Epithelial cell of proximal tubule (primary cell): ENCODE data around the gene ZCCHC7. TPM values are rescaled to one million over a fixed set of nuclear protein-coding genes. Genes with fewer than 3 reads are reported as not detected.

ENCODE experiments used
- DNase-seq: peaks from one replicate; pipeline ENCODE4 v3.0.0-alpha.2; 2011; ENCODE audit warnings: low read depth
- H3K4me3 ChIP-seq: 2 replicates; pipeline ENCODE4 v1.5.1; 2011; ENCODE audit warnings: low read depth, mild to moderate bottlenecking, low read length
- CTCF ChIP-seq: conservative IDR thresholded peaks from 2 replicates; pipeline ENCODE4 v1.5.1; 2012; ENCODE audit warnings: low read depth, mild to moderate bottlenecking, low read length
- total RNA-seq: library from RNA; depleted of rRNA; stranded (reverse); fragments of >200 nt; gene quantifications from 2 replicates; pipeline ENCODE4 v1.2.3, GENCODE V29; 2015

Gene ZCCHC7
- total RNA-seq, 1 donor from 2014 or later = 13.3 TPM

GRCh38 chr9:37127018-37127417 lies 6.6 kb downstream of the ZCCHC7 start:
- no peak for TF ChIP-seq CTCF
- no peak overlapping the region for H3K4me3 ChIP-seq
- no peak for DNase-seq

- DNase-seq = no peak
- no peak overlapping the region for H3K4me3 ChIP-seq
- no peak for TF ChIP-seq CTCF
Measured at GRCh38 chr9:37128051-37128450, 7.7 kb downstream of the ZCCHC7 start.

DNA sequence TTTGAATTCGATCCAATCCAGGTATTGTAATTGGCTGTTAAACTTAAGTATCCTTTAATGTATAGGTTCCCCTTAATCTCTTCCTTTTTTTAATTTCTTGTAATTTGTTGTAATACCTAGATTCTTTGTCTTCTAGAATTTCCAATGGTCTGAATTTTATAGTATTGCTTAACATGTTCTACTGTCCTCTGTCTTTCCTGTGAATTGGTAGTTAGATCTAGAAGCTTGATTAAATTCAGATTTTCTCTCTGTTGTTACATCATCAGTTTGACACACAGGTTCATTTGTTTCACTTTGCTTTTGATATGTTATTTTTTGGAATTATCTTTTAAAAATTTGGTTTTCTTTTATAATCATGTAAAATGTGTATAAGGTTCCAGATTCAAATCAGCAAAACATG lies 13.8 kb downstream of the ZCCHC7 start:
- no peak for TF ChIP-seq CTCF
- H3K4me3 ChIP-seq = no peak overlapping the region
- no peak for DNase-seq

DNA sequence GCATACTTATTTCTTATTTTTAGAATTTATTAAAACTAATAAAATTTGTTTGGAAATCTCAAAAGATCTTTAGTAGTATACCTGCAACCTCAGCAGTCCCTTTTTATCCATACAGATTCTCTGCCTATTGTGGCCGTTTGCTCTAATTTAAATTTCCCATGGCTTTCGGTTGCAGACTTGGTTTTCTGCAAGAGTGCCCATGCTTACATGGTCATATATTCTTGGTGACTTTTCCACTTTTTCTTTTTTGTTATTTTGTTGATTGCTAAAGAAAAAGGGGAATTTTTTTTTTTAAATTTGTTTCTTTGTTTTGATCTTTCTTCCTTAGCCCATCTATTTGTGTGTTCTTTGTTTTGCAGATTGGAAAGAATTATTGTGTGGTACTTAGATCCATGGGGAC lies 20.6 kb downstream of the ZCCHC7 start:
- TF ChIP-seq CTCF = no peak
- H3K4me3 ChIP-seq = no peak overlapping the region
- DNase-seq = no peak

DNA sequence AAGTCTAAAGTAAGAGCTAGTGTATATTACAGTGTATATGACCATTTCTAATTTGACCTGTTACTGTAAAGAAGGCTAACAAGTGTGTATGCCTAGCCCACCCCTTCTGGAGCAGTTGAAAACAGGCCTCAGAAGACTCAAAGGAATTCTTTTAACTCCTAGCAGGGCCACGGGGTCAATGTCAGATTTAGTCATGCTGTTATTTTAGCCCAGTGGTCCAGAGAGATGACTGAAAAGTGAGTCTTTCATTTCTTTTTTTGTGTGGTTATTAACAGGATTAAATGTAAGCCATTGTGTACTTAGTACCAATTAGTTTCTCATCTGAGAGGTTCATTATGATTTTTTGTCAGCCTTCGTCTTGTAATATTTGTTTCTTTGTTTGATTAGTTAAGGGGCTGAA lies 24.4 kb downstream of the ZCCHC7 start:
- H3K4me3 ChIP-seq = no peak overlapping the region

DNA sequence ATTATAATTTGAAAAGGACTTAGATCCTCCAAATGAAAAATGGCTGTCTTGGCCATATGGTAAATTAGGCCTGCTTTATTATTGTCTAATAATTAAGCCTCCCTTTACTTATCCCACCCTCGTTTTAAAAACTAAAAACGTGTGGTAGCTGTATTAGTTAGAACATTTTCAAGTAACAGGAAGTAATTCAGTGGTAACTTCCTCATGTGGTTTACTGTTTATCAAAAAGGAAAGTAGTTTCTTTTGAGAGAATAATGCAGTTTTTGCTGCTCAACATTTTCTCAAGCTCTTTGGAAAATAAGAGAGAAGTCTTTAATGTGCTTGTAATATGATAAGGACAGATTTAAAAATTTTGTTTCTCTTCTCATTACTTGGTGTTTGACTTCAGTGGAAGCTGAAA lies 26.0 kb downstream of the ZCCHC7 start:
- no peak overlapping the region for H3K4me3 ChIP-seq
- no peak for TF ChIP-seq CTCF
- no peak for DNase-seq

More for the DNA sequence above, 24.4 kb downstream of the ZCCHC7 start:
- DNase-seq = no peak
- TF ChIP-seq CTCF = no peak

GRCh38 chr9:37148181-37148580 lies 27.8 kb downstream of the ZCCHC7 start:
- TF ChIP-seq CTCF = no peak
- no peak for DNase-seq
- H3K4me3 ChIP-seq = no peak overlapping the region
